DMS153 treated with DMSO at 0.1 percent for 48 hours (cell line): ENCODE measurements around the gene TSSC4.
"Not testable (repeated sequence)": the region's sequence is repeated elsewhere in the genome, so short reads cannot be mapped to it uniquely, and the experiment has no call there.

Experiments
- DNase-seq: peaks from one replicate; lab custom pipeline; 2025; ENCODE audit not compliant: unreplicated experiment; lab: John Stamatoyannopoulos, UW

TSSC4 gene

GRCh38 chr11:2400069-2400761 is at the start of gene TSSC4:
TSSC4 (plus strand) TSS chr11:2400750; CDS start chr11:2402634, 1,884 bp downstream.
- peak; percentile 99 for DNase-seq

- DNase-seq: no peak
Measured at GRCh38 chr11:2351701-2352100, 48.8 kb upstream of the TSSC4 start.

GRCh38 chr11:2352420-2352819 is 48.1 kb upstream of the TSSC4 start:
- no peak for DNase-seq

GRCh38 chr11:2355000-2355644 is 45.4 kb upstream of the TSSC4 start:
- no peak for DNase-seq

- no peak for DNase-seq
Measured at GRCh38 chr11:2357246-2357645, 43.3 kb upstream of the TSSC4 start.

GRCh38 chr11:2357651-2358050 is 42.9 kb upstream of the TSSC4 start:
- DNase-seq: not testable (repeated sequence)

GRCh38 chr11:2358754-2359442 is 41.7 kb upstream of the TSSC4 start:
- DNase-seq: no peak

GRCh38 chr11:2359557-2359956 is 41.0 kb upstream of the TSSC4 start:
- DNase-seq: no peak

GRCh38 chr11:2360081-2360642 is 40.4 kb upstream of the TSSC4 start:
- DNase-seq: no peak

GRCh38 chr11:2361565-2361964 is 39.0 kb upstream of the TSSC4 start:
- no peak for DNase-seq

- DNase-seq: no peak
Measured at GRCh38 chr11:2362414-2362813, 38.1 kb upstream of the TSSC4 start.

- no peak for DNase-seq
Measured at GRCh38 chr11:2363130-2363529, 37.4 kb upstream of the TSSC4 start.

GRCh38 chr11:2363577-2364370 is 36.8 kb upstream of the TSSC4 start:
- no peak for DNase-seq

- DNase-seq: not testable (repeated sequence)
Measured at GRCh38 chr11:2364386-2364785, 36.2 kb upstream of the TSSC4 start.

- no peak for DNase-seq
Measured at GRCh38 chr11:2365571-2366210, 34.9 kb upstream of the TSSC4 start.

- DNase-seq: no peak
Measured at GRCh38 chr11:2366276-2366675, 34.3 kb upstream of the TSSC4 start.

GRCh38 chr11:2366733-2367132 is 33.8 kb upstream of the TSSC4 start:
- DNase-seq: no peak

- DNase-seq: no peak
Measured at GRCh38 chr11:2367266-2368160, 33.0 kb upstream of the TSSC4 start.

GRCh38 chr11:2368178-2368850 is 32.2 kb upstream of the TSSC4 start:
- no peak for DNase-seq
